HepG2 (cell line): ENCODE results near the gene ZNF530. TPM values are rescaled to one million over a fixed set of nuclear protein-coding genes. Genes with fewer than 3 reads are reported as not detected.
A peak's percentile ranks its signal among the peaks of the same experiment; 100 is the strongest.

ENCODE experiments used
- ADNP ChIP-seq: sonication (generic); formaldehyde crosslinking; IDR thresholded peaks from 2 replicates; pipeline ENCODE4 v1.4.0; 2020; ENCODE audit warnings: missing genetic modification reagents
- AGO2 ChIP-seq: fragments of 200-400 bp; formaldehyde crosslinking; optimal IDR thresholded peaks from 2 replicates; pipeline ENCODE3; 2017; ENCODE audit warnings: mild to moderate bottlenecking, low read depth, low read length, moderate library complexity
- EEA1 ChIP-seq: sonication (generic); formaldehyde crosslinking; IDR thresholded peaks from 2 replicates; pipeline ENCODE4 v1.5.1; 2020; ENCODE audit warnings: mild to moderate bottlenecking, missing genetic modification reagents, borderline replicate concordance
- FOXK2 ChIP-seq: fragments of 450-650 bp; IDR thresholded peaks from 2 replicates; pipeline ENCODE4 v1.6.1; 2016
- GATAD2A ChIP-seq: IDR thresholded peaks from 2 replicates; pipeline ENCODE4 v1.6.1; 2016
- GMEB1 ChIP-seq: sonication (generic); formaldehyde crosslinking; IDR thresholded peaks from 2 replicates; pipeline ENCODE4 v1.5.1; 2020; ENCODE audit warnings: missing genetic modification reagents, mild to moderate bottlenecking, borderline replicate concordance
- HOXA3 ChIP-seq: sonication (generic); formaldehyde crosslinking; IDR thresholded peaks from 2 replicates; pipeline ENCODE4 v1.5.0; 2020; ENCODE audit warnings: missing genetic modification reagents
- NR2F2 ChIP-seq: IDR thresholded peaks from 2 replicates; pipeline ENCODE4 v1.6.1; 2012; ENCODE audit warnings: low read depth, inconsistent platforms, borderline replicate concordance
- NRL ChIP-seq: sonication (generic); formaldehyde crosslinking; IDR thresholded peaks from 2 replicates; pipeline ENCODE4 v1.5.0; 2020; ENCODE audit warnings: missing genetic modification reagents, mild to moderate bottlenecking, moderate library complexity, borderline replicate concordance
- PREB ChIP-seq: sonication (generic); formaldehyde crosslinking; IDR thresholded peaks from 2 replicates; pipeline ENCODE4 v1.4.0; 2020; ENCODE audit warnings: missing genetic modification reagents
- RCOR2 ChIP-seq: IDR thresholded peaks from 2 replicates; pipeline ENCODE4 v1.6.1; 2016; ENCODE audit warnings: missing biosample characterization, missing genetic modification reagents
- RXRA ChIP-seq: sonication (generic); formaldehyde crosslinking; IDR thresholded peaks from 2 replicates; pipeline ENCODE4 v1.5.1; 2020; ENCODE audit warnings: missing genetic modification reagents
- SMAD9 ChIP-seq: sonication (generic); formaldehyde crosslinking; IDR thresholded peaks from 2 replicates; pipeline ENCODE4 v1.5.1; 2020; ENCODE audit warnings: mild to moderate bottlenecking, missing genetic modification reagents
- TERF1 ChIP-seq: sonication (generic); formaldehyde crosslinking; IDR thresholded peaks from 2 replicates; pipeline ENCODE4 v1.8.0; 2022; ENCODE audit warnings: mild to moderate bottlenecking, missing genetic modification reagents, moderate library complexity
- THAP11 ChIP-seq: IDR thresholded peaks from 2 replicates; pipeline ENCODE4 v1.6.1; 2016; ENCODE audit warnings: missing biosample characterization, missing genetic modification reagents
- ZBTB38 ChIP-seq: sonication (generic); formaldehyde crosslinking; IDR thresholded peaks from 2 replicates; pipeline ENCODE4 v1.5.1; 2020; ENCODE audit warnings: mild to moderate bottlenecking, missing genetic modification reagents
- ZFX ChIP-seq: sonication (generic); formaldehyde crosslinking; IDR thresholded peaks from 2 replicates; pipeline ENCODE4 v1.4.0; 2020; ENCODE audit warnings: mild to moderate bottlenecking, low read depth, missing genetic modification reagents, moderate library complexity
- ZNF251 ChIP-seq: sonication (generic); formaldehyde crosslinking; IDR thresholded peaks from 2 replicates; pipeline ENCODE4 v1.9.0; 2021; ENCODE audit warnings: mild to moderate bottlenecking, missing genetic modification reagents
- ZNF432 ChIP-seq: sonication (generic); formaldehyde crosslinking; IDR thresholded peaks from 2 replicates; pipeline ENCODE4 v1.5.0; 2020; ENCODE audit warnings: missing genetic modification reagents, mild to moderate bottlenecking, borderline replicate concordance
- ZNF460 ChIP-seq: sonication (generic); formaldehyde crosslinking; IDR thresholded peaks from 2 replicates; pipeline ENCODE4 v1.5.1; 2020; ENCODE audit warnings: missing genetic modification reagents, mild to moderate bottlenecking, borderline replicate concordance
- ZNF552 ChIP-seq: sonication (generic); formaldehyde crosslinking; IDR thresholded peaks from 2 replicates; pipeline ENCODE4 v1.9.0; 2022; ENCODE audit warnings: missing genetic modification reagents, mild to moderate bottlenecking, borderline replicate concordance
- ZNF556 ChIP-seq: sonication (generic); formaldehyde crosslinking; IDR thresholded peaks from 2 replicates; pipeline ENCODE4 v1.4.0; 2020; ENCODE audit warnings: mild to moderate bottlenecking, missing genetic modification reagents, borderline replicate concordance
- ZNF615 ChIP-seq: sonication (generic); formaldehyde crosslinking; IDR thresholded peaks from 2 replicates; pipeline ENCODE4 v1.5.0; 2020; ENCODE audit warnings: mild to moderate bottlenecking, missing genetic modification reagents, borderline replicate concordance
- ZNF629 ChIP-seq: sonication (generic); formaldehyde crosslinking; conservative IDR thresholded peaks from 2 replicates; pipeline ENCODE4 v1.5.0; 2020; ENCODE audit warnings: missing genetic modification reagents
- ZNF781 ChIP-seq: sonication (generic); formaldehyde crosslinking; IDR thresholded peaks from 2 replicates; pipeline ENCODE4 v1.5.1; 2020; ENCODE audit warnings: borderline replicate concordance, mild to moderate bottlenecking, missing genetic modification reagents; ENCODE audit errors: not compliant biosample characterization
- ZNF83 ChIP-seq: sonication (generic); formaldehyde crosslinking; IDR thresholded peaks from 2 replicates; pipeline ENCODE4 v1.4.0; 2020; ENCODE audit warnings: missing genetic modification reagents, mild to moderate bottlenecking, borderline replicate concordance
- polyA plus RNA-seq, 8 experiments: library from polyadenylated mRNA; depleted of rRNA in 3 of 8; stranded (reverse) in 7 of 8; unstranded in 1 of 8; fragments of >200 nt; fragmentation: Illumina TruSeq in 4 of 8; extraction: Trizol in 4 of 8; gene quantifications; 2 replicates each; pipeline versions ENCODE4 v1.2.1 to v1.2.3, GENCODE V29; 2011 to 2016; ENCODE audit warnings: low read depth in 4 of 8, missing spikeins in 1 of 8, mixed read lengths in 1 of 8; ENCODE audit not compliant: insufficient read depth in 1 of 8
- total RNA-seq, 5 experiments: library from RNA; depleted of rRNA; stranded (reverse); fragments of >200 nt; fragmentation: Illumina TruSeq; extraction: Trizol; gene quantifications; 2 replicates each; pipeline ENCODE4 v1.2.3, GENCODE V29; 2016; ENCODE audit warnings: low read depth in 1 of 5

The ZNF530 gene
- total and polyA plus RNA-seq, 2 of the 13 experiments (the other 11 are each of a cell fraction or from before 2014, with no cell fraction given), result 1.1 to 7.8 TPM

- TF ChIP-seq ZFX (CRISPR knock-in tag), result peak; percentile 62
- TF ChIP-seq ZNF781, result no peak
- TF ChIP-seq ZBTB38 (CRISPR knock-in tag), result peak; percentile 65; the same call in 1 of the 2 replicates
- TF ChIP-seq THAP11 (CRISPR knock-in tag), result peak; percentile 96
- no peak for TF ChIP-seq ZNF460
- TF ChIP-seq RXRA (CRISPR knock-in tag), result no peak
- no peak for TF ChIP-seq NR2F2
- TF ChIP-seq ZNF556, result 0 out of 2 replicates have a peak, but pooled peaks have one; percentile 30
- TF ChIP-seq ZNF552, result no peak
- TF ChIP-seq GATAD2A (CRISPR knock-in tag), result no peak
- no peak for TF ChIP-seq NRL (CRISPR knock-in tag)
- TF ChIP-seq ZNF251 (CRISPR knock-in tag), result no peak
- no peak for TF ChIP-seq FOXK2
- no peak for TF ChIP-seq RCOR2 (CRISPR knock-in tag)
- no peak for TF ChIP-seq ZNF83 (CRISPR knock-in tag)
- TF ChIP-seq AGO2, result no peak
- peak; percentile 54; the same call in 1 of the 2 replicates for TF ChIP-seq GMEB1 (CRISPR knock-in tag)
- TF ChIP-seq ZNF432 (CRISPR knock-in tag), result no peak
- TF ChIP-seq ZNF615, result no peak
- TF ChIP-seq ZNF629 (CRISPR knock-in tag), result no peak
- TF ChIP-seq TERF1 (CRISPR knock-in tag), result no peak
- TF ChIP-seq HOXA3, result peak; percentile 63
- no peak for TF ChIP-seq PREB (CRISPR knock-in tag)
- TF ChIP-seq EEA1 (CRISPR knock-in tag), result no peak
- no peak for TF ChIP-seq ADNP
- TF ChIP-seq SMAD9 (CRISPR knock-in tag), result no peak
Observed at GRCh38 chr19:57583521-57584416, 15.9 kb upstream of the ZNF530 start, which contains the start of gene ZIK1 (continued).
